ENCODE measurements around the gene PLXNA2.

The PLXNA2 gene

DNA sequence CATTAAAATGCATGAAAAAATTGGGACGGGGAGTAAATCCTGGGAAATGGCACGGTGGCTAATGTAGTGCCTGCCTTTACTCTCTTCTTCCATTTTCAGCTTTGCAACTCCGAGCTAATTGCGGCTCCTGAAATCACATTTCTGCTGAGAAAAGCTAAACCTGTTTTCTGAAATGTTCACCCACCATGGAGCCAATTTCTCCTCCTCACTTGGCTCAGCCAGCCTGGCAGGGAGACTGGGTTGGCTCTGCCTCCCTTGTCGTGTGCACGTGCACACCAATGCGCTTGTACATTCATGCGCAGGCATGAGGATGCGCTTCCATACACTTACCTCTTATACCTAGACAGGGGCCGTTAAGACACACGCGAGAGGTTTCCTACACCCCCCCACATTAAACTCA lies 165.4 kb downstream of the PLXNA2 start:
- TF ChIP-seq ARNTL (CRISPR knock-in tag; IDR thresholded peaks at IDR 0.05; ENCODE audit: borderline replicate concordance, low read depth) (no peak), SNAI2 (CRISPR knock-in tag; IDR thresholded peaks at IDR 0.05) (no peak), ZNF70 (CRISPR knock-in tag; IDR thresholded peaks at IDR 0.05) (no peak), RARB (CRISPR knock-in tag; IDR thresholded peaks at IDR 0.05) (no peak), OSR1 (CRISPR knock-in tag; IDR thresholded peaks at IDR 0.05) (no peak), ISL1 (CRISPR knock-in tag; IDR thresholded peaks at IDR 0.05) (no peak), ZC3H10 (CRISPR knock-in tag; IDR thresholded peaks at IDR 0.05) (no peak), ZFP30 (CRISPR knock-in tag; IDR thresholded peaks at IDR 0.05) (no peak), TOX (CRISPR knock-in tag; IDR thresholded peaks at IDR 0.05; ENCODE audit: borderline replicate concordance) (no peak), ZNF8 (CRISPR knock-in tag; IDR thresholded peaks at IDR 0.05) (no peak), PPARA (CRISPR knock-in tag; IDR thresholded peaks at IDR 0.05; ENCODE audit: borderline replicate concordance) (no peak)
- TF ChIP-seq, protein P1, sequence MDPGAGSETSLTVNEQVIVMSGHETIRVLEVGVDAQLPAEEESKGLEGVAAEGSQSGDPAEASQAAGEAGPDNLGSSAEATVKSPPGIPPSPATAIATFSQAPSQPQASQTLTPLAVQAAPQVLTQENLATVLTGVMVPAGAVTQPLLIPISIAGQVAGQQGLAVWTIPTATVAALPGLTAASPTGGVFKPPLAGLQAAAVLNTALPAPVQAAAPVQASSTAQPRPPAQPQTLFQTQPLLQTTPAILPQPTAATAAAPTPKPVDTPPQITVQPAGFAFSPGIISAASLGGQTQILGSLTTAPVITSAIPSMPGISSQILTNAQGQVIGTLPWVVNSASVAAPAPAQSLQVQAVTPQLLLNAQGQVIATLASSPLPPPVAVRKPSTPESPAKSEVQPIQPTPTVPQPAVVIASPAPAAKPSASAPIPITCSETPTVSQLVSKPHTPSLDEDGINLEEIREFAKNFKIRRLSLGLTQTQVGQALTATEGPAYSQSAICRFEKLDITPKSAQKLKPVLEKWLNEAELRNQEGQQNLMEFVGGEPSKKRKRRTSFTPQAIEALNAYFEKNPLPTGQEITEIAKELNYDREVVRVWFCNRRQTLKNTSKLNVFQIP (CRISPR knock-in tag; IDR thresholded peaks at IDR 0.05; ENCODE audit: borderline replicate concordance, low read depth): no peak
- TF ChIP-seq, protein P2, sequence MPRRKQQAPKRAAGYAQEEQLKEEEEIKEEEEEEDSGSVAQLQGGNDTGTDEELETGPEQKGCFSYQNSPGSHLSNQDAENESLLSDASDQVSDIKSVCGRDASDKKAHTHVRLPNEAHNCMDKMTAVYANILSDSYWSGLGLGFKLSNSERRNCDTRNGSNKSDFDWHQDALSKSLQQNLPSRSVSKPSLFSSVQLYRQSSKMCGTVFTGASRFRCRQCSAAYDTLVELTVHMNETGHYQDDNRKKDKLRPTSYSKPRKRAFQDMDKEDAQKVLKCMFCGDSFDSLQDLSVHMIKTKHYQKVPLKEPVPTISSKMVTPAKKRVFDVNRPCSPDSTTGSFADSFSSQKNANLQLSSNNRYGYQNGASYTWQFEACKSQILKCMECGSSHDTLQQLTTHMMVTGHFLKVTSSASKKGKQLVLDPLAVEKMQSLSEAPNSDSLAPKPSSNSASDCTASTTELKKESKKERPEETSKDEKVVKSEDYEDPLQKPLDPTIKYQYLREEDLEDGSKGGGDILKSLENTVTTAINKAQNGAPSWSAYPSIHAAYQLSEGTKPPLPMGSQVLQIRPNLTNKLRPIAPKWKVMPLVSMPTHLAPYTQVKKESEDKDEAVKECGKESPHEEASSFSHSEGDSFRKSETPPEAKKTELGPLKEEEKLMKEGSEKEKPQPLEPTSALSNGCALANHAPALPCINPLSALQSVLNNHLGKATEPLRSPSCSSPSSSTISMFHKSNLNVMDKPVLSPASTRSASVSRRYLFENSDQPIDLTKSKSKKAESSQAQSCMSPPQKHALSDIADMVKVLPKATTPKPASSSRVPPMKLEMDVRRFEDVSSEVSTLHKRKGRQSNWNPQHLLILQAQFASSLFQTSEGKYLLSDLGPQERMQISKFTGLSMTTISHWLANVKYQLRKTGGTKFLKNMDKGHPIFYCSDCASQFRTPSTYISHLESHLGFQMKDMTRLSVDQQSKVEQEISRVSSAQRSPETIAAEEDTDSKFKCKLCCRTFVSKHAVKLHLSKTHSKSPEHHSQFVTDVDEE (CRISPR knock-in tag; IDR thresholded peaks at IDR 0.05): no peak
- TF ChIP-seq, protein P3, sequence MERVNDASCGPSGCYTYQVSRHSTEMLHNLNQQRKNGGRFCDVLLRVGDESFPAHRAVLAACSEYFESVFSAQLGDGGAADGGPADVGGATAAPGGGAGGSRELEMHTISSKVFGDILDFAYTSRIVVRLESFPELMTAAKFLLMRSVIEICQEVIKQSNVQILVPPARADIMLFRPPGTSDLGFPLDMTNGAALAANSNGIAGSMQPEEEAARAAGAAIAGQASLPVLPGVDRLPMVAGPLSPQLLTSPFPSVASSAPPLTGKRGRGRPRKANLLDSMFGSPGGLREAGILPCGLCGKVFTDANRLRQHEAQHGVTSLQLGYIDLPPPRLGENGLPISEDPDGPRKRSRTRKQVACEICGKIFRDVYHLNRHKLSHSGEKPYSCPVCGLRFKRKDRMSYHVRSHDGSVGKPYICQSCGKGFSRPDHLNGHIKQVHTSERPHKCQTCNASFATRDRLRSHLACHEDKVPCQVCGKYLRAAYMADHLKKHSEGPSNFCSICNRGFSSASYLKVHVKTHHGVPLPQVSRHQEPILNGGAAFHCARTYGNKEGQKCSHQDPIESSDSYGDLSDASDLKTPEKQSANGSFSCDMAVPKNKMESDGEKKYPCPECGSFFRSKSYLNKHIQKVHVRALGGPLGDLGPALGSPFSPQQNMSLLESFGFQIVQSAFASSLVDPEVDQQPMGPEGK (CRISPR knock-in tag; IDR thresholded peaks at IDR 0.05; ENCODE audit: borderline replicate concordance): no peak
- TF ChIP-seq, protein P4, sequence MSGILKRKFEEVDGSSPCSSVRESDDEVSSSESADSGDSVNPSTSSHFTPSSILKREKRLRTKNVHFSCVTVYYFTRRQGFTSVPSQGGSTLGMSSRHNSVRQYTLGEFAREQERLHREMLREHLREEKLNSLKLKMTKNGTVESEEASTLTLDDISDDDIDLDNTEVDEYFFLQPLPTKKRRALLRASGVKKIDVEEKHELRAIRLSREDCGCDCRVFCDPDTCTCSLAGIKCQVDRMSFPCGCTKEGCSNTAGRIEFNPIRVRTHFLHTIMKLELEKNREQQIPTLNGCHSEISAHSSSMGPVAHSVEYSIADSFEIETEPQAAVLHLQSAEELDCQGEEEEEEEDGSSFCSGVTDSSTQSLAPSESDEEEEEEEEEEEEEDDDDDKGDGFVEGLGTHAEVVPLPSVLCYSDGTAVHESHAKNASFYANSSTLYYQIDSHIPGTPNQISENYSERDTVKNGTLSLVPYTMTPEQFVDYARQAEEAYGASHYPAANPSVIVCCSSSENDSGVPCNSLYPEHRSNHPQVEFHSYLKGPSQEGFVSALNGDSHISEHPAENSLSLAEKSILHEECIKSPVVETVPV (CRISPR knock-in tag; IDR thresholded peaks at IDR 0.05): no peak
- TF ChIP-seq, protein P5, sequence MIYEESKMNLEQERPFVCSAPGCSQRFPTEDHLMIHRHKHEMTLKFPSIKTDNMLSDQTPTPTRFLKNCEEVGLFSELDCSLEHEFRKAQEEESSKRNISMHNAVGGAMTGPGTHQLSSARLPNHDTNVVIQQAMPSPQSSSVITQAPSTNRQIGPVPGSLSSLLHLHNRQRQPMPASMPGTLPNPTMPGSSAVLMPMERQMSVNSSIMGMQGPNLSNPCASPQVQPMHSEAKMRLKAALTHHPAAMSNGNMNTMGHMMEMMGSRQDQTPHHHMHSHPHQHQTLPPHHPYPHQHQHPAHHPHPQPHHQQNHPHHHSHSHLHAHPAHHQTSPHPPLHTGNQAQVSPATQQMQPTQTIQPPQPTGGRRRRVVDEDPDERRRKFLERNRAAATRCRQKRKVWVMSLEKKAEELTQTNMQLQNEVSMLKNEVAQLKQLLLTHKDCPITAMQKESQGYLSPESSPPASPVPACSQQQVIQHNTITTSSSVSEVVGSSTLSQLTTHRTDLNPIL (CRISPR knock-in tag; IDR thresholded peaks at IDR 0.05; ENCODE audit: low read depth): no peak
- no peak for ATAC-seq

DNA sequence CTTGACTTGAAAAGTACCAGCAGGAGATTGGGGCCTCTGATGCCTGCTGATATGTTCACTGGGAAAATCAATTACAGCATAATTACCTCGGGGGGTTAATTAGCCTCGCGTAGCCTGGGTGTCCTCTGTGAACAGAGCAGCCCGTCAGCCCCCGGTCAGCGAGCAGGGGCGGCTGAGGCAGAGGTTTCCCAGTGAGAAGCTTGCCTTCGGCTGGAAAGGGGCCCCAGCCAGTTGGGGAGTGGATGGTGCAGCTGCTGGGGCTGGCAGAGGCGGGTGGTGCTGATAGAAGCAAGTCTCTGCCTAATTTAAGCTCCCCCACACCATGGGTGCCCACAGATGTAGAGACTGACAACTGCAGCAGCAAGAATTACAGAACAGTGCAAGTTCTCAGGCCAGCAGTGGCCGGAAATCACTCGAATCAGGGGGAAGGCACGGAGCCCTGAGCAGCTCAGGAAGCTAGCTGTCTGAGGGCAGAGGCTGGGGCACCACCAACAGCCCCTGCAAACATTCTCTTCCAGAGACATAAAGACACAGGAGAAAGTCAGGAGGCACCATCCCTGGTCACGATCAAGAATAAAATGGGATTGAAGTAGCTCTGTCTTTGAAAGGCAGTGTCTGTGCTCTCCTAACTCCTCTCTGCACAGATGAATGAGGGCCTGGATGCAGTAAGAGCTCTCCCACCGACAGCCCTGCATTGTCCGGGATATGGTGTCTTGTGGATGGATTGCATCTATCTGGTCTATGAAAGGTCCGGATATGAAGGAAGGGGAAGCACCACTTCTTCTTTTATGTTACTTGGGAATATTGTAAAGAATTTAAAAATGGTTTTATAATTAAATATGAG lies 166.7 kb downstream of the PLXNA2 start:
- ATAC-seq: peak; percentile 13; the same call in 2 of the 3 replicates
- TF ChIP-seq ZFP30 (CRISPR knock-in tag; IDR thresholded peaks at IDR 0.05) (no peak), ESRRG (CRISPR knock-in tag; IDR thresholded peaks at IDR 0.05) (no peak), TCF4 (CRISPR knock-in tag; IDR thresholded peaks at IDR 0.05; ENCODE audit: borderline replicate concordance) (no peak), ISL1 (CRISPR knock-in tag; IDR thresholded peaks at IDR 0.05) (no peak), CSDC2 (CRISPR knock-in tag; IDR thresholded peaks at IDR 0.05) (no peak), PPARA (CRISPR knock-in tag; IDR thresholded peaks at IDR 0.05; ENCODE audit: borderline replicate concordance) (no peak)
- TF ChIP-seq, protein P2 (CRISPR knock-in tag; IDR thresholded peaks at IDR 0.05): no peak
- TF ChIP-seq, protein P5 (CRISPR knock-in tag; IDR thresholded peaks at IDR 0.05; ENCODE audit: low read depth): no peak
